Spleen (tissue), 7 donors: ENCODE data around the gene FZD8.

ENCODE experiments used
- POLR2A ChIP-seq, 3 donors: fragments of 450-650 bp; IDR thresholded peaks; one replicate each; pipeline ENCODE4 v1.5.1; 2017; ENCODE audit warnings: antibody characterized with exemption in 3 of 3, mild to moderate bottlenecking in 1 of 3
- TF ChIP-seq, protein P1 (sequence below), 11 experiments: fragments of 200-600 bp in 7 of 11; fragments of 450-650 bp in 4 of 11; sonication (generic) in 4 of 11; IDR thresholded peaks in 8 of 11; conservative IDR thresholded peaks in 3 of 11; 1 replicate in 7 of 11; 2 replicates in 4 of 11; pipeline versions ENCODE4 v1.4.0 to v1.8.0; 2016 to 2021; ENCODE audit warnings: antibody characterized with exemption in 11 of 11, inconsistent platforms in 4 of 11, mild to moderate bottlenecking in 1 of 11
- donor health status: DM: no; HTN: no; CAD: no; lungs with moderate emphysema.
- donor health status: DM: no; HTN: no; CAD: no.
- donor health status: DM: no; HTN: no; CAD: no.

DNA sequence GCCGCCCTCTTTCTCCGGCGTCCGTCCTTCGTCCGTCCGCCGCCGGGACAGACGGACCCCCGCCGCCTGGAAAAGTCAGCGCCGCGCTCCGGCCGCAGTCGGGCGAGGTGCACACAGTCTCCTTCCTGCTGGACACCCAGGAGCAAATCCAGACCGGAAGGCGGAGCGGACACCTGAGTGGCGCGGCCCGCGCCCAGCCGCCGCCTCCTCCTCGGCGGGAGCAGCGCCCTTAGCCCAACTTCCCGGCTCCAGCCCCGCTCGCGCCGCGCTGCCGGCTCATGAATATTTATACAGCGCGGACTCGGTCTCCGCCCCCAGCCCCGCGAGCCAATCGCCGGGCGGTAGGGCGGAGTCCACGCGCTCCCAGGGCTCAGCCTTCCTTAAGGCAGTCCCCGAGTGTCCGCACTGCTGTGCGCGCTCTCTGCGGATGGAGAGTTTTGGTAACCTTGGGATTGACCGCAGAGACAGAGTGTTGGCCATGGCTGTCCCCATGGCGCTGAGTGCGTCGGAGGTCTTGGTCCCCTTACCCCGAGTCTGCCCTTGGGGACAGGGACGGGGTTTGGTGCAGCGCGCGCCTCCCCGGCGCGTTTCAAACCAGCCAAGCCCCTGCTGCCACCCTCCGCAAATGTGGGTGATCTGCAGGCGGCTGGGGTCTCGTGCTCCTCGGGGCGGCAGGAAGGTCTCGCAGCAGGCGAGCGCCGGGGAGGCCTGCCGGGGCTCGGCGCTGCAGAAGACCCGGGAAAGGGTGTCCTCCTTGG is at the start of gene FZD8:
- TF ChIP-seq, protein P1, sequence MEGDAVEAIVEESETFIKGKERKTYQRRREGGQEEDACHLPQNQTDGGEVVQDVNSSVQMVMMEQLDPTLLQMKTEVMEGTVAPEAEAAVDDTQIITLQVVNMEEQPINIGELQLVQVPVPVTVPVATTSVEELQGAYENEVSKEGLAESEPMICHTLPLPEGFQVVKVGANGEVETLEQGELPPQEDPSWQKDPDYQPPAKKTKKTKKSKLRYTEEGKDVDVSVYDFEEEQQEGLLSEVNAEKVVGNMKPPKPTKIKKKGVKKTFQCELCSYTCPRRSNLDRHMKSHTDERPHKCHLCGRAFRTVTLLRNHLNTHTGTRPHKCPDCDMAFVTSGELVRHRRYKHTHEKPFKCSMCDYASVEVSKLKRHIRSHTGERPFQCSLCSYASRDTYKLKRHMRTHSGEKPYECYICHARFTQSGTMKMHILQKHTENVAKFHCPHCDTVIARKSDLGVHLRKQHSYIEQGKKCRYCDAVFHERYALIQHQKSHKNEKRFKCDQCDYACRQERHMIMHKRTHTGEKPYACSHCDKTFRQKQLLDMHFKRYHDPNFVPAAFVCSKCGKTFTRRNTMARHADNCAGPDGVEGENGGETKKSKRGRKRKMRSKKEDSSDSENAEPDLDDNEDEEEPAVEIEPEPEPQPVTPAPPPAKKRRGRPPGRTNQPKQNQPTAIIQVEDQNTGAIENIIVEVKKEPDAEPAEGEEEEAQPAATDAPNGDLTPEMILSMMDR (IDR thresholded peaks at IDR 0.05 in 8 of 11, conservative IDR thresholded peaks at IDR 0.05 in 3 of 11) = peak in 1 of 11 experiments; percentile 28
- TF ChIP-seq POLR2A (IDR thresholded peaks at IDR 0.05) = peak in 1 of 3 donors; percentile 88
